Thyroid gland (tissue), 4 donors: ENCODE data around the gene PGK1.
"Not testable (repeated sequence)": the region's sequence is repeated elsewhere in the genome, so short reads cannot be mapped to it uniquely, and the experiment has no call there.

Experiments used
- CTCF ChIP-seq, 6 experiments: fragments of 200-600 bp in 3 of 6; fragments of 450-650 bp in 3 of 6; sonication (generic) in 3 of 6; IDR thresholded peaks; one replicate each; pipeline ENCODE4 v1.5.1; 2016 to 2019; ENCODE audit warnings: antibody characterized with exemption in 6 of 6, mild to moderate bottlenecking in 2 of 6, inconsistent platforms in 1 of 6, moderate library complexity in 1 of 6
- POLR2A ChIP-seq, 2 donors: fragments of 450-650 bp; IDR thresholded peaks; one replicate each; pipeline ENCODE4 v1.6.1; 2017; ENCODE audit warnings: antibody characterized with exemption in 2 of 2, mild to moderate bottlenecking in 2 of 2, moderate library complexity in 1 of 2

- not testable (repeated sequence) for TF ChIP-seq CTCF, POLR2A (IDR thresholded peaks at IDR 0.05)
These were observed 59.1 kb downstream of the PGK1 start for GRCh38 chrX:78163175-78163574.
